ENCODE measurements around the gene RPL19.
"Not testable (repeated sequence)": the region's sequence is repeated elsewhere in the genome, so short reads cannot be mapped to it uniquely, and the experiment has no call there.

RPL19 gene

DNA sequence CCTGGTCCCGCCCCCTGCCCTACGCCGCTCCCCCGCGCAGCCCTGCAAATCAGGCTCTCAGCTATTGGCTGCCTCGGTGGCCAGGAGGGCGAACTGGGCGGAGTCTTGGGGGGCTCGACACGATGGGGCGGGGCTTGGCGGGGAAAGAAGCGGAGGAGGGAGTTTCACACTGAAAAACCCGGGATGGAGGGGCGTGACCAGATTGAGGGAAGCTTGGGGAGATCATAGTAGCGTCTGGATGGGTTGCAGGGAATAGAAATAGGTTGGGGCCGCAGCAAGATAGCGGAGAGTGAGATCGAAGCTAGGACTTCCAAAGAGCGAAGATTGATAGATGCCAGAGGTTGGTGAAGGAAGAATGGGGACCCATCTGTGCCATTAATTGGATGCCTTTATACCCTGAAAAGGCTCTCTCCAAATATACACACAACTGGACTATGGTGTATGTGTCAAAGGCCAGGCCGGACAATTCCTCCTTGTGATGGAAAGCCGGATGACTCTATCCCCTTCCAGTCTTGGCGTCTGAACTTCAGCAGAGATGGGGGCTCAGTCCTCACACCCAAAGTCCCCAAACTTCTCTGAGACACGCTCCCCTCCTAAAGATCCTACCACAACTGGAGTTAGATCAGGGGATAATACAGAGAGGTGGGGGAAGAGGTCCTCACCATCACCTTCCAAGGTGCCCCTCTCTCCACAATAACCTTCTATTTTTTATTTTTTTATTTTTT is 26.0 kb downstream of the RPL19 start:
- peak; percentile 78 for DNase-seq

DNA sequence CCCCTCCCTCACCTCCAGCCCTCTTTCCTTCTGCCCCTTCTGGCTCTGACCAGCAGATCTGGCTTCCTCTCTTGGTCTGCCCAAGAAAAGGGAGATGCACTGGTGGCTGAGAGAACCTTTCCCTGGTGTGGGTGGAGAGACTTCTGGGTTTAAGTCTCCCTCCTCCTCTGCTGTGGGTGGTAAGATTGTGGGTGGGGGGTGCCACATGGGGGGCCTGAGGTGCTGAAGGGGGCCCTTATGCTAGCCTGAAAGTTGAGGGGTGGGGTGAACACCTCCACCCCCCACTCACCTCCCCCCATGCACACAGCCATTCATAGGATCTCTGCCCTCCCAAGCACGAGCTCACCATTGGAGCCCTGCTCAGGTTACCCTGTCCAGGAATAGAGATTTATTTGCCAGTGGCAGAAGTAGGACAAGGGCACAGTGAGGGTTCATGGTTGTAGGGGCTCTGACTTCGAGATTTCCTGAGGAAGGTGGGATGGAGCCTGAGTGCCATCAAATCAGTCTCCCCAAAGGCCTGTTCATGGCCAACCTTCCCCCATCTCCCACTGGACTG is 27.4 kb downstream of the RPL19 start:
- DNase-seq = no peak

DNA sequence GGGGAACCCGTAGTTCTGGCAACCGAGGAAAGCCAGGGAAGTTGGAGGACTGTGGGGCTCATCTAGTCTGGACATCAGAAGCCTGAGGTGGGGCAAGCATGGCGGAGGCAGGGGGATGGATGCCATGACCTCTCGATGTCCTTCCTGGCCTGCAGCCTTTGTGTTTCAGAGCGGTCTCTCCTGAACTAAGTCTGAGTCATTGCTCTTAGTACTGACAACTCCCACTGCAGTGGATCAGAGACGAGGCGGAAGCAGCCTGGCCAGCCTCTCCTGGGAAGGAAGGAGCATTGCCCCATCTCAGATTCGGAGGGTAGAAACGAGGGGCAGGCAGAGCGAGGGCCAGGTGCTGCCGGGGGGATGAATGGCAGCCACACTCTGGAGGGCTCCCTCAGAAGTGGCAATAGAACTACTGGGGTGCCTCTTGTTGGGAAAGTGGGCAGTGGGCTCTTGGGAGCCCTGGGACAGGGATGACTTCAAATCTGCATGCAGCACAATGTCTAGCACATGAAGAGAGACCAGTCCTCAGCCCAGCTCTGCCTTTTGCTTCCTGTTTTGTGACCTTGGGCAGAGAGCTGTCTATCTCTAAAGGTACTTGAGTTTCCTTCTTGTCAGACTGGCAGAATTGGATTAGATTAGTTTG is 29.3 kb downstream of the RPL19 start:
- DNase-seq = no peak

DNA sequence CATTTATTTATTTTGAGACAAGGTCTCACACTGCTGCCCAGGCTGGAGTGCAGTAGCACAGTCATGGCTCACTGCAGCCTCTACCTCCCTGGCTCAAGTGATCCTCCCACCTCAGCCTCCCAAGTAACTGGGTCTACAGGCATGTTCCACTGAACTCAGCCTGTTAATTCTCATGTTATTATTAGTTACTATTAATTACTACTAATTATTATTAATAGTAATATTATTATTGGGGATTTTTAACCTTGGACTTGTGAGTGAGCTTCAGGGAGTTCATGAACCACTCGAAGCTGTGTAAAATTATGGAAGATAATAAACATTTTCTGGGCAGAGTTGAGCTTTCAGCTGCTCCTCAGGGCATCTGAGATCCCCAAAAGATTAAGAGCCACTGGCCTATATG is 30.3 kb downstream of the RPL19 start:
- no peak for DNase-seq

DNA sequence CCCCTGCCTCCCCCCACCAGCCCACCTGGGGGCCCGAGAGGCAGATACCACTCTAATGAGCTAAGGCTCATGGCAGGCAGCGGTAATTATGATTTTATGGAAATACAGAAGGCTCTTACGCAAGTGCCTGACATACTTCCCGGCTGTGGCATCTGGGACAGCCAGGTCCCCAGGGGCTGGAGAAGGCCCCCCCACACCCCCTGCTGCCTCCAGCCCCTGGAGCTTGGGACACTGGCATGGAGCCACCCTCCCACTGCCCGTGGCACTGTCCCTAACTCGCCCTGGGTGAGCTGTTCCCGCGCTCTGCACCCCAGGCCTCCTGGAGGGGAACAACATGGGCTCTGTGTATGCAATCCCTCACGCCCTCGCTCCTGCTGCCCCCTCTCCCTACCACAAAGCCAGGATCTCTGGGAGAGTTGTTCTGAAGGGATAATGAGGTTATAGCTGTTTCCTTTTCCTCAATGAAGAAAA is 31.0 kb downstream of the RPL19 start:
- DNase-seq = no peak

DNA sequence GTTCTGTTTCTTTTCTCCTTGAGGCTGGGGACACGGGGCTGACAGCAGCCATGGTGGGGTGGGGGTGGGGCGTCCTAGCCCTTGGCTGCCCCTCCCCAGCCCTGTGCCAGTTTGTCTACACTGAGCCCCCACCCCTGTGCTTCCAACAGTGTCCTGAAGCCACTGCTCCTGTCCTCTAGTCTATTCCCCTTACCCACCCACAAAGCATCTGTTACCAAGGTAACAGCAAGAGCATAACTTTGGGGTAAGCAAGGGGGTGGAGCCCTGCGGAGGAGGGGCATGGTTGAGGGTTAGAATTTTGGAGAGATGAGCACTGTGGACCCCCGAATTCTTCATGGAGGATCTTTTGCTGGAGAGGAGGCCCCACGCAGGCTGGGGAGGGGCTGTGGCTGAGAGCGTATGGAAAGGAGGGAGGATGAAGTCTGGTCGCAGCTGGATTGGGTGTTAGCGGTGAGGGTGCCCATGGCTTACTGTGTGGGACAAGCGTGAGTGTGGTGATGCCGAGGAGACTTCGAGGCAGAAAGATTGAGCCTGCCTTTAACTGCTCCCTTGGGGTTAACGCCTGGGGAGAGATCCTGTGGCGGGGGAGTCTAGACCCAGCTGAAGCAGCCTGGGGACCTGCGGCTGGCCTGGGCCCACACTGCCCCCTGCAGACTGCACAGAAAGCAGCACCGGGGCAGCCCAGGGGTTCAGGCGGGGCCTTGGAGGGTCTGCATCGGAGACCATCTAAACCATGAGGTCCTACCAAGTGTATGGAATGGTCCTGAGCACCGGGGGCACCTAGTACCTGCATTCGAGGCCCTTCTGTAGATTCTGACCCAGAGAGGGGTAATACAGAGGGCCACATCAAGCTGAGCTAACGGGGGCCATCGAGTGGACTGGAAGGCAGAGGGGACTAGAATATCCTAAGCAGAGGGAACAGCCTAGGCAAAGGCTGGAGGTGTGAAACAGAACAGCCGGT is 31.8 kb downstream of the RPL19 start:
- DNase-seq = peak; percentile 83

DNA sequence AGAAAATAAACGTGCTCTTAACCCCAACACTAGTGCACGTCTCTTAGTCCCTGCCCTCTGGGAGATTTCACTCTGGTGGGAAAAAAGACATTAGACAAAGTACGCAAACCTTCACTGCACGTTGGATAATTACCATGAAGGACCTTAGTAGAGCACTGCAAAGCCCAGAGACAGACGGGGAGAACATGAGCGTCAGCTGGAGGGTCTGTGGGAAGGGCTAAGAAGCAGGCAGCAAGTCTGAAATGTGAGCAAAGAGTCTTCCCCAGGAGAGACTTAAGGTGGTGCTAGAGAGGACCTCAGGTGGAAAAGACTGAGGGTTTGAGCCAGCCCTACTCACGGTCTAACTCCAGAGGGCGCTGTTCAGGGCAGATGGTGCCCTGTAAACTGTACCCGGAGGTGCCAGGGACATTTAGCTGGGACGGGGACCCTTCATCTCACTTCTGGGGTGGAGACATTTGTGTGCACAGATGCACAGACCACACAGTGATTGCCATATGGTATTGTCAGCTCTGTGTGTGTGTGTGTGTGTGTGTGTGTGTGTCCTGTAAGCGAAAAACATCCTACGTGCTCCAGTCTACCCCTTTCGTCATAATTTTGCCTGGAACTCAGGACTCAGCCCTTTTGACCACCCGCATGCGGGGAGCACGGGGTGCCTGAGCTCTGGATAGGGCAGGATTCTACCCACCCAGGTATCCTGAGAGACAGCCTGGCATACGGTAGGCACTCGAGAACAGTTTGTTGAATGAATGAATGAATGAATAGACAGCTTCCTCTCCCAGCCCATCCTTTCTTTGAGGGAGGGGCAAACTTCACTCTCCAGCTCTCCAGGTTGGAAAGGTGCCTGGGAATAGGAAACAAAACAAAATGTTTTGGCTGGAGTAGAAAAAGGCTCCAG is 35.7 kb downstream of the RPL19 start:
- DNase-seq = peak; percentile 70

DNA sequence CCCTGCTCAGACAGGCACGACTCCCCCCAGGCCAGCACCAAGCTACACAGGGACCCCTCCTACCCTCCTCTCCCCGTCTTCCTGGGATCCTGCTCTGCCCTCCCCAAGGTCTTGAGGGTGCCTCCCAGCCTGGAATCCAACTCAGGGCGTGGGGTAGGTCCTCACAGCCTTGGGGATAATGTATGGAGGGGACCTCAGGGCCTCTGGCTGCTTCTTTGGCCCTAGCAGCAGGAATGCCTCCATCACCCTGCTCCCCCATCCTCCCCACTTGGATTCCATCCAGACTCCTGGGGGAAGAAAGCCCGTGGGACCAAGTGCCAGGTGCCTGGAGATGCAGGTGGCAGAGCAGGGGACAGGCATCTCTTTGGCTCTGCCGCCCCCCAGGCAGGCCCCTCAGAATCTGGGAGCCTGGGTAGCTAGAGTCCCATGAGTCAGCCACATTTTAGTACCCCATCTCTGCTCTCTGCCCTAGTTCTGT is 36.4 kb downstream of the RPL19 start:
- DNase-seq = no peak

DNA sequence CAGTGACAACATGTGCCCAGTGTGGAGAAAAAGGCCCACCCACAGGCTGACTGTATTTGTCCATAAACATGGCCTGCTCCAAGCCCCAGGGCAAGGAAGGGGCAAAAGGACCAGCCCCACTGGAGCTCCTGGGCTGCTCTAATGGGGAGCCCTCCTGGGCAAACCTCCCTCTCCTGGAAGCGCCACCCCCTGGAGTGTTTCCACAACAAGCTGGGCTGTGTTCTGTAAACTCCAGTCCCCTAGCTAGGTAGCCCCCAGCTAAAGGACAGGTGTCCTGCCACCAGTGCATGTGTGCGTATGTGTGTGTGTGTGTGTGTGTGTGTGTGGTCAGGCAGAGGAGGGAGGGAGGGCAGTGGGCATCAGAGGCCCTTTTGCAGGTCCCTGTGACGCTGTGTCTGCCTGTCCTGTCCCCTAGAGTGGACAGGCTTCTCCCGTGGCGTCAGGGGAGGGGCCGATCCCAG is 36.9 kb downstream of the RPL19 start:
- DNase-seq = no peak

DNA sequence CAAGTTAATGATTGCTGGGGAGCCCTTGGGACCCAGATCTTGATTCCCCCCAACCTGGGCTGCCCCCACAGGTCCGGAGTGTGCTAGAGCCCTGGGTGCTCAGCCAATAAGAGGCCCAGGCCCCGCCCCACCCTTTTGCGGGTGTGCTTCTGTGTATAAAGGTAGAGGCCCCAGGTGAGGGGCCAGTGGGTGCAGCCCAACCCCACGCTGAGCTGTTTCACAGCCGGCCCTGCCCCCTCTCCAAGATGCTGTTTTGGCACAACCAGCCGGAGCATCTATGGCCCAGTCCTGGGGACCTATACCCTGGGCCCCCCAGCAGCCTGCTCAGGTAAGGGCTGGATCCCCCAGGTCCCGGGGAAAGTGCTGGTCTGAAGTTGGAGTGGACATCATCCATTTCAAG is 37.5 kb downstream of the RPL19 start:
- no peak for DNase-seq

DNA sequence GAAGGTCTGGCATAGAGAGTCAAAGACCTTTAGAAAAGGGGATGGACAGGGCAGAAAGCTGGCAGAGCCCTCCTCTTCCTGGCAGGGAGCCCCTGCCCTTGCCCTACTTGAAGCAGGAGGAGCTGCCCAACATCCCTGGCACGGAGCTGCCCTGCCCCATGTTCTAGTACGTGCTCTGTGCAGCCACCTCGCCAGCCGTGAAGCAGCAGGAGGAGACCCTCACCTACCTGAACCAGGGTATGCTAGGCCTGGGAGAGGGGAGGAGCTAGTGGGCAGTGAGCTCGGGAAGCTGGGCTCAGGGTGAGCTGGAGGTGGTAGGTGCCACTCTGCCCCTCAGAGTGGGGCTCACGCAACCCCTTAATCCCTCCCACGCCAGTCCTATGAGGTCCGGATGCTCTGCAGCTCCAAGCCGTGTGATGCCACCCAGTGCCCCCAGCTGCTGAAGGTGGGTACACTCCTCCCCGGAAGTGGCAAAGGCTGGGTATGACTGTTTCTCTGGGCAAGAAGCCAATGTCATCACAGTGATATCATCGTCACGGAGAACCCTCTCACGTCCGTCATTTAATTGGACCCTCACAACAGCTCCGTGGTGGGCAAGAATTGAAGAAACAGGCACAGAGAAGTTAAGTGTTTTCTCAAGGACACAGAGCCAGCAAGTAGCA is 38.4 kb downstream of the RPL19 start:
- DNase-seq = peak; percentile 92

DNA sequence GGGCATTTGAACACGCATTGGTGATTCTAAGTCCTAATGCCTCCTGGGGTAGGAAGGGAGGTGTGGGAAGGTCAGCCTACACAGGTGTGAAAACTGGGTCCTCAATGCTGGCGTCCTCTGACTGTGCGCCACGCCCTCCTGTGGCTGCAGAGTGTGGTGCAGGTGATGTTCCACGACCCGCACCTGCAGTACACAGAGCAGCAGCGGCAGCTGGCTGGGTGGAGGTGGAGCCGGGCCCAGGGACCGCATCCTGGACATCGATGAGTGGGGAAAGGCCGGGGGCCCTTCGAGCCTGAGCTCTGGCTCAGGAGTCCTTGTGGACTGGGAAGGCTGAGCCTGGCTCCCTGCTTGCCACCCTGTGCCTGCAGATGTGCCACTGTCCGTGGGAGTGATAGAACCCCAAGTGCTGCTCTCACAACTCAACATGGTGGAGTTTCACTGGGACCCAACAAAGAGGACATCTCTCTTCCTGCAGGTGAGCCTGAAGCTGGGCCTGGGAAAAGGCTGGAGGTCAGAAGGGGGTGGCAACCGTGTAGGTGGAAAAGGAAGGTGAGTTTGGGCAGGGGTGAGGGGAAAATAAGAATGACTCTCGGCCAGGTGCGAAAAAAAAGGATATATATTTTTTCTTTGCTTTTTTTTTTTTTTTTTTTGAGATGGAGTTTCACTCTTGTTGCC is 39.7 kb downstream of the RPL19 start:
- peak; percentile 89 for DNase-seq

DNA sequence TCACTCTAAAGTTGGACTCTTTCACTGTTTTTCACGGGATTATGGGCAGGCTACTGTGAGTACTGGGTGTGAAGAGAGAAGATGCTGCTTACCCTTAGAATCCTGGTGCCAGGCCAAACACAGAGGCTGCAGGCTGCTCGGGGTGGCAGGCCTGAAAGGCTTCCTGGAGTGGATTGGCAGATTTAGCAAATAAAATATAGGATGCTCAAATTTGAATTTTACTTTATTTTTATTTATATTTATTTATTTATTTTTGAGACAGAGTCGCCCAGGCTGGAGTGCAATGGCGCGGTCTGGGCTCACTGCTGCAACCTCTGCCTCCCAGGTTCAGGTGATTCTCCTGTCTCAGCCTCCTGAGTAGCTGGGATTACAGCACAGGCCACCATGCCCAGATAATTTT is 40.5 kb downstream of the RPL19 start:
- DNase-seq = peak; percentile 17

DNA sequence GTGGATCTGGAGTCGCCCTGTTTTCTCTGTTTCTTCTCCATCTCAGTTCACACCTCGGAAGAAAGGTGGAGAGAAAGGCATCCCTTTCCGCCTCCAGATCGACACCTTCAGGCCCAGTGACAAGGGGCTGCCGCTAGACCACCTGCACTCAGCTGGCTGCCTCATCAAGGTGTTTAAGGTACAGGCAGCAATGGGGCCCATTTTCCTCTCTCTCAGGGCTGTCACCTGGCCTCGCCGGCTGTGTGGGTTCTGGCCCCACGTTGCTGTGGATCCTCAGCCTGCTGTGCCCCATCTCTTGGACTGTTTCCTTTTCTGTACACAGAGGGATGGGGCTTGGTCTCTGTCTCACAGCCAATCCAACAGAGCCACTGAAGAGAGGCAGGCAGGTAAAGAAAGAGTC is 43.1 kb downstream of the RPL19 start:
- DNase-seq = peak; percentile 37

DNA sequence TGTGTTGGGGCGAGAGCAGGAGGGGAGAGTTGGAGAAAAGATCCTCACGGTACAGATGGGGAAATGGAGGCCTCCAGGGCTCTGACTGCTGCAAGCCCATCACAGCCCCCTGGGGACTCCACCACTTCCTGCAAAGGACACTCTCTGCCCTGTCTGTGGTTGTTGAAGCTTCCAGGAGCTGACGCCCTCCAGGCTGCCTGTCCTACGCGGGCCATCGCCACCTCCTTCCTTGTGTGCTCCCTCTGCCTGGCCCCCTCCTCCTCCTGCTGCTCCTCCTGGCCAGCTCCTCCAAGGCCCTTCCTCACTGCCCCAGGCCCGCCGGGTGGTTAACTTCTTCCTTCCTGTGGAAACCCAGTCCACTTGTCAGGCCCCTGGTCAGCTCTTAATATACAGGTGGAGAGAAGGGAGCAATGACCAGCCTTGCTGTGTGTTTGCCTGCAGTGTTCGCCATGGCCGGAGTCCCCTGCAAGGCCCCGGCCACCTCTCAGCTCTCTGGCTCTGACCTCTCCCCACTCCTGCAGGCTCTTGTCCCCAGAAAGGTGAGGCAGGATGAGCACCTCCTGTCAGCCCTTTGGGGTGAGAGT is 44.0 kb downstream of the RPL19 start:
- peak; percentile 54 for DNase-seq

DNA sequence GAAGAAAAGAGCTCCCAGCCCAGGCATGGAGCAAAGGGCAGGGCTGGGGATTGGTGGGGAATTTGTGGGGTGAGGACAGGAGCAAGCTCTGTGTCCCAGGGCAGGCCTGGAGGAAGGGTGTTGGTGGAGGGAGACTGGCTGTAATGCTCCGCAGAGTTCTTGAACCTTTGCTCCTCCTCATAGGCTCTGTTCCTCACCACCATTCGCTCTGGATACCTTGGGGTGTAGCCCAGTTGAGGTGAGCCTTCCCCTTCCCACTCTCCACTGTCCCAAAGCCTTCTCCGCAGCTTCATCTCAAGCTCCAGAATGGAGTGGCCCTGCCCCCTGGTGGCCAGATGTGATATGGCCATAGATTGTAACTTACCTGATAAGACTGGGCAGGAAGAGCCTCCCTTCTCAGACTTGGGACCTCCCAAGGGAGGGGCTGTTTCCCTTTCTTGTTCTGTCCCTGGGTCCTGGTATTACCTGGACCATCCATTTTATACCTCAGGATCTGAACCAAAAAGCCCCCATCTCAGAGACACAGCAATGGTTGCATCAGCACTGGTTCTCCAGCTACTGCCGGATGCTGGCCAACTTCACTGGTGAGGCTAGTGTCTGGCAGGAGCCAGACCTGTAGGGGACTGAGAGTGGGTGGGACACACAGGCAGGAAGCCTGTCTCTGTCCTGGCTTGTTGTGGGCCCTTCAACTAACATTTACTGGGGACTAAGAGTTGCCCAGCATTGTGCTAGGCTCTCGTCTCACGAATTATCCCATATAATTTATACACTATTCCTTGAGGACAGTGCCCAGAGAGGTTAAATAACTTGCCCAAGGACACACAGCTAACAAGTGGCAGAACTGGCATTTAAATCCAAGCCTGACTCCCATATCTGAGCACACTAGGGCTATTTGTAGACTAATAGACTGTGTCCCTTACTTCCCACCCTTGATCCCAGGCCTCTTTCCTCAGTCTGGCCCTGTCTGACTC is 44.8 kb downstream of the RPL19 start:
- DNase-seq = peak; percentile 95

DNA sequence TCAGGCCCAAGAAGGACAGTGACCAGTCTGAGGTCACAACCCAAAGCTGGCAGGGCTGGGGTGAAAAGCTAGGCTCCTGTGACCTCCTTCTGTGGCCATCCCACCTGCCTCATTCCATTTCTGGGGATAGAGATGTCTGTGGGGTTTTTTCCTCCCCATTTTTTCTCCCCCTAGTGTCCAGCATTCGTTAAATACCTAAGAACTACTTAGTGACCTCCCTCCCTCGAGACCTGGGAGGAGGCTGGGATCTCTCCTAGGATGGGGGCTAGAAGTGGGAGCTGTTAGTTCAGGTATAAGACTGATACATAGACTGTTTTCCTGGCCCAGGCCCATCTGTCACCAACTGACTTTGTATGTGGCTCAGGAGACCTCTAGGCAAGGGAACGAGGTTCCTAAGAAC is 46.2 kb downstream of the RPL19 start:
- no peak for DNase-seq

DNA sequence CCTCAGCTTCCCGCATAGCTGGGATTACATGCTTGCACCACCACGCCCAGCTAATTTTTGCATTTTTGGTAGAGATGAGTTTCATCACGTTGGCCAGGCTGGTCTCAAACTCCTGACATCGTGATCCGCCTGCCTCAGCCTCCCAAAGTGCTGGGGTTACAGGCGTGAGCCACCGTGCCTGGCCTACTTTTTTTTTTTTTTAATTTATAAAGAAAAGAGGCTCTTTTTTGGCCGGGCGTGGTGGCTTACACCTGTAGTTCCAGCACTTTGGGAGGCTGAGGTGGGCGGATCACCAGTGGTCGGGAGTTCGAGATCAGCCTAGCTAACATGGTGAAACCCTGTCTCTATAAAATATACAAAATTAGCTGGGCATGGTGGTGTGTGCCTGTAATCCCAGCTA is 50.0 kb downstream of the RPL19 start:
- not testable (repeated sequence) for DNase-seq

DNA sequence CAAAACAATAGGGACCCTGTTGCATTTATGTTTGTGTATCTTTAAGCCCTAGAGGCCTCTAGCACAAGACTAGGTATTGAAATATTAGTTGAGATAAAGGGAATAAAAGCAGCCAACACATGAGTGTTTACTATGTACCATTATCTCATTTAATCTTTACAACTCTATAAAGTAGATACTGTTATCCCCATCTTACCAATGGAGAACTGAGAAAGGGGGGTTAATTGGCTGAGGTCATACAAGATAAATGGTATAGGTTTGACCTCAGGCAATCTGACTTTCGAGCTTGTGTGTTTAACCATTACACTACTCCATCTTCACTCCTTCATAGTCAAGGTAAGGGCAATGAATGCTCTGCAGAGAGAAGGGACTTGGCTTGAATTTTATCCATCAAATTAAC is 51.9 kb downstream of the RPL19 start:
- no peak for DNase-seq

All from activated effector memory CD4-positive, alpha-beta T cell treated with anti-CD3 and anti-CD28 coated beads, Interleukin-2, amount 50 U/mL, for 16 hours (primary cell).